GM18511 (cell line): ENCODE data around the gene RPS8.
"Not testable (repeated sequence)": the region's sequence is repeated elsewhere in the genome, so short reads cannot be mapped to it uniquely, and the experiment has no call there.

Experiments
- ATAC-seq: cut with Tn5 transposase; IDR thresholded peaks from one replicate; pipeline ENCODE4 v1.9.1; 2021; ENCODE audit warnings: mild to moderate bottlenecking, moderate library complexity; ENCODE audit not compliant: unreplicated experiment

The RPS8 gene

DNA sequence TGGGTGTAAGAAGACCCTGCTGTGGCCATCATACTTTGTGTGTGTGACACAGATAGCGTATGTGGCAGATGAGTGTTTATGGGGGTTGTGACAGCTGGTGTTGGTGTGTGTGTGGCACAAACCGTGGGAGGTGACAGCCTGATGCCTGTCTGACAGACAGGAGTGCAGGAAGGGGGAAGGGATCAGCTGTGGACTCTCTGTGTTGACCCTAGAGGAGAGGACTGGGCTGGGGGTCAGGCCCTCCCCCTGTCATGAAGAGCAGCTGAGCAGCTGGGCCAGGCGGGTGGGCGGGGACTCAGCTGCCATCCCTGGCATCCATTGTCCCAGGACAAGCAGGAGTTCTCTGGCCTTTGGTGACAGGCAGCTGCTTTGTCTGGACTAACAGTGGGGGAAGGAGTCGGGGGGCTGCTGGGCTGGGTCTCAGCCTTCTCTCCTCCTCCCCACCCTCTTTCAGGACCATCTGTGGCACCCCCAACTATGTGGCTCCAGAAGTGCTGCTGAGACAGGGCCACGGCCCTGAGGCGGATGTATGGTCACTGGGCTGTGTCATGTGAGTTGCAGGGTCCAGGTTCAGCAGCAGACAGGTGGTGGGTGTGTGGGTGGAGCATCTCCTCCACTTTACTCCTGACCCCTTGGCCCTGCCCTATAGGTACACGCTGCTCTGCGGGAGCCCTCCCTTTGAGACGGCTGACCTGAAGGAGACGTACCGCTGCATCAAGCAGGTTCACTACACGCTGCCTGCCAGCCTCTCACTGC is 27.1 kb downstream of the RPS8 start:
- ATAC-seq = no peak

DNA sequence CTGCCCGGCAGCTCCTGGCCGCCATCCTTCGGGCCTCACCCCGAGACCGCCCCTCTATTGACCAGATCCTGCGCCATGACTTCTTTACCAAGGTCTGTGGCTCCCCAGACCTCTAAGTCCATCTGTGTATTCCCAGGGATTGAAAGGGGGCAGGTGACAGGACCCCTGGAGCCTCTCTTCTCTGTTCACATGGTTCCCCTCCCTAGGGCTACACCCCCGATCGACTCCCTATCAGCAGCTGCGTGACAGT is 27.6 kb downstream of the RPS8 start:
- no peak for ATAC-seq

DNA sequence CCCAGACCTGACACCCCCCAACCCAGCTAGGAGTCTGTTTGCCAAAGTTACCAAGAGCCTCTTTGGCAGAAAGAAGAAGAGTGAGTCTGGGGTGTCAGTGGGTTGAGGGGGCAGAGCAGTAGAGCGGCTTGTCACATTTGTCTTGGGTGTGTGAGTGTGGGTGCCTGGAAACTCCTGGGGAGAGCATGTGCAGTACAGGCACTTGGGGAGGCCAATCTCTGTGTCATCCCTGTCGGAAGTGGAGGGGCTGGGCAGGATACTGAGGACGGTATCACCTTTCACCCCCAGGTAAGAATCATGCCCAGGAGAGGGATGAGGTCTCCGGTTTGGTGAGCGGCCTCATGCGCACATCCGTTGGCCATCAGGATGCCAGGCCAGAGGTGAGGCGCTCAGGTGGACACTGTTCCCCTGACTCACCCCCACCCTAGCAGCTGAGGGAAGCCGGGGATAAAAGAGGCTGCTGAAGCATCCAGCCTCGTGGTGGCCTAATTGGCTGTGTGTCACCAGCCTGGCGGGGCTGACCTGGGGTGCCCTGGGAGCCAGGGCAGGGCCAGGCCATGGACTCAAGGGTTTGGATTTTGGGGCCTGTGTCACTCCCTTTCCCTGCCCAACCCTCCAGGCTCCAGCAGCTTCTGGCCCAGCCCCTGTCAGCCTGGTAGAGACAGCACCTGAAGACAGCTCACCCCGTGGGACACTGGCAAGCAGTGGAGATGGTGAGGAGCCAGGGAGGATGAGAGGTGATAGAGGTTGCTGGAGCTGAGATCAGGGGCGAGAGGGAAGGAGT is 28.2 kb downstream of the RPS8 start:
- ATAC-seq = no peak

DNA sequence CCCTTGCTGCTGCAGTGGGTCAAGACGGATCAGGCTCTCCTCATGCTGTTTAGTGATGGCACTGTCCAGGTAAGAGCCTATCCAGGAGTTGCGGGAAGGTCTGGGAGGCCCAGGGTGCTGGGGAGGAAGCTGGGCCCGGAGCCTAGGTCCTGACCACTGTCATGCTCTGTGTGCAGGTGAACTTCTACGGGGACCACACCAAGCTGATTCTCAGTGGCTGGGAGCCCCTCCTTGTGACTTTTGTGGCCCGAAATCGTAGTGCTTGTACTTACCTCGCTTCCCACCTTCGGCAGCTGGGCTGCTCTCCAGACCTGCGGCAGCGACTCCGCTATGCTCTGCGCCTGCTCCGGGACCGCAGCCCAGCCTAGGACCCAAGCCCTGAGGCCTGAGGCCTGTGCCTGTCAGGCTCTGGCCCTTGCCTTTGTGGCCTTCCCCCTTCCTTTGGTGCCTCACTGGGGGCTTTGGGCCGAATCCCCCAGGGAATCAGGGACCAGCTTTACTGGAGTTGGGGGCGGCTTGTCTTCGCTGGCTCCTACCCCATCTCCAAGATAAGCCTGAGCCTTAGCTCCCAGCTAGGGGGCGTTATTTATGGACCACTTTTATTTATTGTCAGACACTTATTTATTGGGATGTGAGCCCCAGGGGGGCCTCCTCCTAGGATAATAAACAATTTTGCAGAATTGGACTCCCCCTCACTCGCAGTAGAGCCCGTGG is 30.1 kb downstream of the RPS8 start:
- ATAC-seq = no peak

DNA sequence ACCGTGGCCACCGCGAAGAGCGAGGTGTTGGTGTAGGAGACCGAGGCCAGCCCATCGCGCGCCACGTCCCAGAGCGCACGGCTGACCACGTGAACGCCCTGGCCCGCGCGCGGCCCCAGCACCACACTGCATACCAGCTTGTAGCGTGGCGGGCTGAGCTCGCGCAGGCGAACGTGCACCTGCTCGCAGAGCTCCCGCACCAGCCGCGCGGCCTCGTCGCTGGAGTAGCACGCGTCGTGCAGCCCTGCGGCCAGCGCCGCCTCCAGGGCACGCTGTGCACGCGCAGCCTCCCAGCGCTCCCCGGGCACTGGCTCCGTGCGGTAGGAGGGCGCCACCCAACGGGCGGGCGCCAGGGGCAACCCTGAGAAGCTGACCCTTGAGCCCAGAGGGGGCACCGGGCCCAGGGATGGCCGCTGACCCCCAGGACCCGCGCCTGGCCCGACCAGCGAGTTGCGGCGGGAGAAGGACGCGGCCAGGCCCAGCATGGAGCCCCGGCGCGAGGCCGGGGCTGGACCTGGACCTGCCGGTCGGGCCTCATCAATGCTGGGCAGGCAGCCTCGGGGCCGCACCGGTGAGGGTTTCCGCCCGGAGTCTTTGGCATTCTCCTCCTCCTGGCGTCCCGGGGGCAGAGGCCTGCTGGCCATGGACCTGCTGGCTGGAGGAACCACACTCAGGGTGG is 30.8 kb downstream of the RPS8 start:
- no peak for ATAC-seq

DNA sequence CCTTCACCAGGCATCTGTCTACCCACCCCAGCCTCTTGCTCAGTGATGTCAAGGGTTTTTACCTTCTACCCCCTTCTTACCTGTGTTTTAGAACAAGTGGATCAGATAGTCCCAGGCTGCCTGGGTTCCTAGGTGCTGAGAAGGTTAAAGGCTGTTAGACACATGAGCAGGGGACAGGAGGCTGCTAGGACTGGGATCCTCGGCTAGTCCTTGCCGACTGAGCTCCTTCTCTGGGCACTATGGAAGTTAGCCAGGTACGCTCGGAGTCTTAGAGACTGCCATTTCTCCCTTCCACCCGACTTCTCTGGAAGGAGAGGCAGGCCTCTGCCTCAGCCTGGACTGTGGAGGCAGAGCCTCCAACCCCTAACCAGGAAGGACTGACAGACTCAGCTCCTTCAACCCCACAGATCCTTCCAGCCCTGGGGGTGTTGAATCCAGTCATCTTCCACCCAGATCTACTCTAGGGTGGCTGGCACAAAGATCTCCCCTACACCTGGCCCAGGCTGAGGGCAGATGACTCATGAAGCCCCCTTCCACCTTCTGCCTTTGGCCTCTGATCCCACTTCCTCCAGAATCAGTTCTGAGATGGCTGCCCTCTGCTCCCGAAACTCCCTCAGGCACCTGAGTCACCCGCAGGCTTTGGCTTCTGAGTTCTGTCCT is 31.5 kb downstream of the RPS8 start, which contains the start of gene DYNLT4:
Gene DYNLT4, minus strand, starts transcription at position 648 of the 660 bp plus-strand sequence. CDS start 683 bp downstream, outside the sequence.
- no peak for ATAC-seq

DNA sequence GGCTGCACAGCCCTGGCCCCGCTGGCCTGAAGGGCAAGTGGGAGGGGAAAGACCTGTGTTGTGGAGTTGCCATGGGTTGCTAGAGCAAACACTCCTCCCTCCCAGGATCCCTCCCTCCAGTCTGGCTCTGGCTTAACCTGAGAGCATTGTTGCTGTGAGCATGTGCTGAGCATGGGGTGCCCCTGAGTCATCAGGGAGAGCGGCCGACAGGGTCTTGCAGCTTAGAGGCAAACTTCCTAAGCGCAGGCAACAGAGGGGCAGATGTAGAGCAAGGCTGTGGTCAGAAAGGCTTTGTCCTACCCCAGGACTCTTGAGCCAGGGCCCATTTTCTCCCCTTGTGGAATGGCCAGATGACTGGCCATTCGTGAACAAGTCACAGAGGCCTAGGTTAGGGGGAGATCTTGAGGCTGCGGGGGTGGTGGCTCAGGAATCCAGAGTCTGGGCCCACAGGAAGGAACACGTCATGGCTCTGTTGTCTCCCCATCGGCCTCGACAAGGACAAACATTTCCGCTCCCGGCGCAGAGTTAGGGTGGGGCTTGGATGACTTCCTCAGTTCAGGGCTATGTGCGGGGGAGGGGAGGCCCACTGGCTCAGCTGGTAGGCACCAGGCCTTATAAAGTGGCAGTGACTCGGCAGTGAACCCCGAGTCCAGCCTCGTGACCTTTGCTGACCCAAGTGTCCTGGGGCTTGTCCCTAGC is 32.2 kb downstream of the RPS8 start:
- ATAC-seq = peak; percentile 49

DNA sequence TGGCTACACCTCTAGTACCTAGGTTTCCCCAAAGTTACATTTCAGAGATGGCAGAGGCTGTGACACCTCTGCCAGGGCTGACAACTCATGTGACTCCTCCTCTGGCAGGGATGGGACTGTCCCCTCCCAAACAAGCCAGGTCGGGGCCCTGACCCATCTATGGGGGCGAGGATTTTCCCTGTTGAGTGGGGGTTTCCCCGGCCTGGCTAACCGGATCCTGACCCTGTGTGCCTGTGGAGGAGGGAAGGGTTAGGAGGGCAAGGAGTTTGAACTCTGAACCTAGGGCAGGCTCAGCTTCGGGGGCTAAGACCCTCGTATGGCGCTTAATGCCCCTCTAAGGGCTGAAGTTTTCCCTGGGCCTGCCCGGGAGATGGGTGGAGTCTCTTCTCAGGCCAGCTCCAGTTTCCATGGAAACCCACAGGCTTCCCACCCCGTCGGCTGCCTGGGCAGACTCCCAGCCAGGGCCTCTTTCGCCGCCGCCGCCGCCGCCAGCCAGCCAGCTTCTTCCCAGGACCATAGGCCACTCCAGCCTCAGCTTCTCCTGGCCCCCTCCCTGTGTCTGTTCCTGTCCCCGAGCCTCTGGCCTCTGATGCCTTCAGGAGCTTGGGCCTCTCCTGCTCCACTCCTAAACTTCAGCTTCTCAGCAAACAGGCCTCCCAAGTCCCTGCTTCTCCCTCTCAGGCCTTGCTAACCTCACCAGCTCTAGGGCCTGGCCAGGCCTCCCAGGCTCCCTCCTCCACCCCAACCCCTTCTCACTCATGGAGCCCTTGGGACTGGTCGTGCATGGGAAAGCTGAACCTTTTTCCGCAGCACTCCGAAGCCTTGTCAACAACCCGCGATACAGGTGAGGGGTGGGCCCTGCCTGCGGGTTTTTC is 33.0 kb downstream of the RPS8 start, which contains the start of gene BTBD19:
Gene BTBD19, plus strand, starts transcription at position 461 of the 875 bp plus-strand sequence. Its CDS starts 298 bp downstream, at position 759.
- peak; percentile 37 for ATAC-seq

DNA sequence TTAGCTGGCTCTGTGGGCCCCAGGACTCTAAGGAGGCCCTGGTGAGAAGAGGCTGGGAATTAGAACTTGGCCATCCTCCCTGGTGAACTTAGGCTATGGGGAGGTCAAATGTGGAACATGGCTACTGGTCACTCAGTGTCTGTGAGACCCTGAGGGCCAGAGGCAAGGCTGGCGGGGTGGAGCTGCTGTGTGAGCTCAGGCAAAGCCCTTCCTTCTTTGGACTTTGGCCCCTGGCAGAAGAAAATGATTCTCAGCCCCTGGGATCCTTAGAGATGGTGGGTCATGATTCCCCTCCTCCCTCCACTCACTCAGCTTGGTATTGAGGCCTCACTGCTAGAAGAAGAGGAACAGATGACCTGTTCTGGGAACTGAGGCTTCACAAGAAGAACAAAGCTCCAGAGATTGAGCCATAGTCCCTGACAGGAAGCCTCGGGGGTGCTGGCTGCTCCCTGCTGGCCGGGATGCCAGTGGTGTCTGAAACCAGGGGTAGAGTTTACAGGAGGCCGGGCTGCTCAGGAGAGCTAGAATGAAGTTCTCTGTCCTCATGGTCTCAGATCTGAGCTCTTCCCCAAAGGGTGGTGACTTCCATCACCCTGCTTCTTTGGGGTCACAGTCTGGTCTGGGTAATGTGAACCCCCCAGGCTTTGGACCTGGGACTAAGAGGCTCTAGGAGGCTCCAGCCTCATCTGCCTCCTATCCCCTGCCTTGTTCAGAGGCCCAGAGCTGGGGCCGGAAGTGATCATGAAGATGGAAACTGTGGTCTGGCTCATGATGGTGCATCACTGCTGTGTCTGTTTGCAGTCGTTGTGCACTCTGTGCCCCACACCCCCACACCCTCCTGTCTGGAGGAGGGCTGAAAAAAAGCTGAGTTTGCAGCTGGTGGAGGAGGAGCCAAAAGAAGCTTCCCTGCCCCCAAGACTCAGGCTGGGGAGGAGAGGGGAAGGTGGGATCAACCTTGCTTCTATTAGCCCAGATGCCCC is 33.9 kb downstream of the RPS8 start:
- ATAC-seq = peak; percentile 59

DNA sequence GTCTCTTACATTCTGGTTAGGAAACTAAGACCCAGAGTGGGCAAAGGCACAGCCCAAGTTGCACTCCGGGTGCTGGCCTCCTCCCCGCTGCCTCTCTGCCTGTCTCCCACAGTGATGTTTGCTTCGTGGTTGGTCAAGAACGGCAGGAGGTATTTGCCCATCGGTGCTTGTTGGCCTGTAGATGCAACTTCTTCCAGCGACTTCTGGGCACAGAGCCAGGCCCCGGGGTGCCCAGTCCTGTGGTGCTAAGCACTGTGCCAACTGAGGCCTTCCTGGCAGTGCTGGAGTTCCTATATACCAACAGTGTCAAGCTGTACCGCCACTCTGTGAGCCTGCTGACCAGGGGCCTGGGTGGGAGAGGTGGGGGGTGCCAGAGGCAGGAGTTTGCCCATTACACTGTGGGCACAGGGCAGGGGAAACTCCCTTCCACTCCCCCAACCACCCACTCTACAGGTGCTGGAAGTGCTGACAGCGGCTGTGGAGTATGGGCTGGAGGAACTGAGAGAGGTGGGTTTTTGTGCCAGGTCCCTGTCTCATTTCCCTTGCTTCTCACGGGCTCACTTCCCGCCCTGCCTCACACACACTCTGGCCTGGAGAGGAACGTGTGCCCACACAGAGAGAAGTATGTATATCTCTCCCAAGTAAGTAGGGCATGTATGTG is 34.9 kb downstream of the RPS8 start:
- ATAC-seq = no peak

DNA sequence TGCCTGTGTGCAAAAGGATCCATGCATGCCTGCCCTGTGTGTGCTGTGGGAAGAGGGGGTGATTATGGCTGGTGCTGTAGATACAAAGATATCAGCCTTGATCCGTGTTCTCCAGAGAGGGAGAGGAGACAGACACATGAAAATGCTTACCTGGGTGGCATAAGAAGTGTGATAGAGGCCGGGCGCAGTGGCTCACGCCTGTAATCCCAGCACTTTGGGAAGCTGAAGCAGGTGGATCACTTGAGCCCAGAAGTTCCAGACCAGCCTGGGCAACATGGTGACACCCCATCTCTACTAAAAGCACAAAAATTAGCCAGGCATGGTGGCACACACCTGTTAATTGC is 35.4 kb downstream of the RPS8 start:
- not testable (repeated sequence) for ATAC-seq

DNA sequence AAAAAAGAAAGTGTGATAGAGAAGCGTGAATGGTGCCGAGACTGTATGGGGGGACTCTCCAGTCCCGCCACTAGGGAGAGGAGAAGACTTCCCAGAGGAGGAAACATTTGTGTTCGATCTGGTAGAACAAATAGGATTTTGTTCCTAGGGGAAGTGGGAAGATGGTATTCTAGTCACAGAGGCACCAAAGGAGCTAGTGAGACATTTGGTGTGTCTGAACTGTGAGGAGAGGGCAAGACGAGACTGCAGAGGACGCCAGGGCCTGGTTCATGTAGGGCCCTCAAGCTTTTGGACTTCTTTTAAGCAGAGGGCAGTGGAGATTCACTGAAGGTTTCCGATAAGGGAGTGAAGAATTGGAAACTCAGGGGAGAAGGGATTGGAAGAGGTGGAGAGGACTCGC is 35.9 kb downstream of the RPS8 start:
- ATAC-seq = no peak

DNA sequence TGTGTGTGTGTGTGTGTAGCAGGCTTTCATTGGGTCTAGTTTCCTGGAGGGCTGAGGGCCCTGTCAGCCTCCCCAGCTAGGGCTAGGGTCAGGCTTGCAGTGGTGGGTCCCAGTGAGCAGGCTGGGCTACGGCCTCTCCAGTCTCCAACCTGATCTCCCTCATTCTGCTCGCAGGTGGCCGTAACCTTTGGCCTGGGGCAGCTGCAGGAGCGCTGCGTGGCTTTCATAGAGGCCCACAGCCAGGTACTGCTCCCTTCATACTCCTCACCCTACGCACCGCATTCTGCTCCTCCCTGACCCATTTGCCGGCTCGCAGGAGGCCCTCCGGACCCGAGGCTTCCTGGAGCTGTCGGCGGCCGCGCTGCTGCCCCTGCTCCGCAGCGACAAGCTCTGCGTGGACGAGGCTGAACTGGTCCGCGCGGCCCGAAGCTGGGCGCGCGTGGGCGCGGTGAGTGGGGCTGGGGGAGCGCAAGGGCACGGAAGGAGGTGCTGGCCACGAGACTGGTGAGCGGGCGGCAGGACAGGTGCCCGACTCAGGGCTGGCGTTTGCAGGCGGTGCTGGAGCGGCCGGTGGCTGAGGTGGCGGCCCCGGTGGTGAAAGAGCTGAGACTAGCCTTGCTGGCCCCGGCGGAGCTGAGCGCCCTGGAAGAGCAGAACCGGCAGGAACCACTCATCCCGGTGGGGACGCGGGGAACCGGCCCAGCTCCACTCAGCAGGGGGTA is 37.6 kb downstream of the RPS8 start:
- ATAC-seq = no peak

DNA sequence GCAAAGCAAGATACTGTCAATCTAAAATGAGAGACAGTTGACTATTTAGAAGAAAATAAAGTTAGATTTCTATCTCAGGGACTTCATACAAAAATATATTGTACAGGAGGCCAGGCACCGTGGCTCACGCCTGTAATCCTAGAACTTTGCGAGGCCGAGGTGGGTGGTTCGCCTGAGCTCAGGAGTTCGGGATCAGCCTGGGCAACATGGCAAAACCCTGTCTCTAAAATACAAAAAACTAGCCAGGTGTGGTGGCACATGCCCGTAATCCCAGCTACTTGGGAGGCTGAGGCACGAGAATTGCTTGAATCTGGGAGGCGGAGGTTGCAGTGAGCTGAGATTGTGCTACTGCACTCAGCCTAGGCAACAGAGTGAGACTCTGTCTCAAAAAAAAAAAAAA is 40.6 kb downstream of the RPS8 start:
- not testable (repeated sequence) for ATAC-seq

DNA sequence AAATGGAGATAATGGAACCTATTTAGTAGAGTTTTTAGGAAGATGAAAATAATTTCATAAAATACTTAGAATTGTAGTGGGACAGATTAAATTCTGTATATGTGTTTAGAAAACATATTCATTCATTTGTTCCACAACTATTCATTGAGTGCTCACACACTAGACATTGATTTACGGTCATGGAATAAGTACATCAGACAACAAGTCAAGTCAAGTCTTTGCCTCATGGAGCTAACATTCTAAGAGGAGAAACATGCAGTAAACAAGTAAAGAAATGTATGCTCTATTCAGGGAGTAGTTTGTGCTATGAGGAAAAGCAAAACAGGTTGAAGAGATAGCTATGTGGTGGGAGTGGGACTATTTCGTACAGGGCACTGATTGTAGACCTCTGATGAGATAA is 42.0 kb downstream of the RPS8 start:
- ATAC-seq = no peak

DNA sequence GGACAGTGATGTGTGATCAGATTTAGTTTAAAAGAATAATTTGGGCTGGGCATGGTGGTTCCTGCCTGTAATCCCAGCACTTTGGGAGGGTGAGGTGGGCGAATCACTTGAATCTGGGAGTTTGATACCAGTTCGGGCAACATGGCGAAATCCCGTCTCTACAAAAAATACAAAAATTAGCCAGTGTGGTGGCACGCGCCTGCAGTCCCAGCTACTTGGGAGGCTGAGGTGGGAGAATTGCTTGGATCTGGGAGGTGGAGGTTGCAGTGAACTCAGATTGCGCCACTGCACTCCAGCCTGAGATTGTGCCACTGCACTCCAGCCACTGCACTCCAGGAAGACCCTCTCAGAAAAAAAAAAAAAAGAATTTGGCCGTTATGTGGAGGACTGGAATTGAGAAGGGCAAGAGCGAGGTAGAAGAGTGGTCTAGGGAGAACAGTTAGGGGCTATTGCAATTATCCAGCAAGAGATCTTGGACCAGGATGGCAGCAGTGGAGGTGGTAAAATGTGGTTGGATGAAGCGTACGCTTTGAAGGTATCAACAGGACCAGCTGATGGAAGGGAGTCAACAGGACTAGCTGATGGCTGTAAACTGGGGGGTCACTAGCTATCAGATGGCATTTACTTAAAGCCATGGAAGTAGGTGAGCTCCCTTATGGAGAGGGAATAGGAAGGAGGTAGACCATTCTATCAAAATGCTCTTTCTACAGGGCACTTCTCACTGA is 42.6 kb downstream of the RPS8 start:
- no peak for ATAC-seq
